HCT116 (cell line): ENCODE data around the gene TMC4. TPM values are rescaled to one million over a fixed set of nuclear protein-coding genes. Genes with fewer than 3 reads are reported as not detected.
"Not testable (repeated sequence)": the region's sequence is repeated elsewhere in the genome, so short reads cannot be mapped to it uniquely, and the experiment has no call there.

ENCODE experiments used
- ATAC-seq: fragments of 200-7000 bp; cut with Tn5 transposase; 2 replicates; pipeline ENCODE4 v1.9.1; 2020; ENCODE audit warnings: mild to moderate bottlenecking, moderate library complexity
- BruUV-seq: library from RNA; stranded (reverse); fragments of 400-500 nt; replicated peaks from 2 replicates; lab custom pipeline; 2021; lab: Mats Ljungman, UMichigan
- CTCF ChIA-PET: fragments of 300-600 bp; sonication (Branson Sonifier 250); formaldehyde crosslinking; loops from one replicate; lab custom pipeline; 2021; ENCODE audit warnings: antibody characterized with exemption; lab: Charles Lee
- POLR2A ChIA-PET: fragments of 300-600, 350-600 bp; sonication (Branson Sonifier 250); formaldehyde crosslinking; loops from one replicate; lab custom pipeline; 2021; ENCODE audit warnings: antibody characterized with exemption; lab: Charles Lee
- RAD21 ChIA-PET, 2 experiments: fragments of 300-600 bp; sonication (Branson Sonifier 250); formaldehyde crosslinking; loops; one replicate each; lab custom pipeline; 2023; ENCODE audit warnings: low total read pairs in 2 of 2; ENCODE audit not compliant: uncharacterized antibody in 2 of 2, unreplicated experiment in 2 of 2, low non-redundant PET in 1 of 2; lab: Charles Lee
- DNase-seq: peaks from one replicate; pipeline ENCODE4 v3.0.0-alpha.2; 2010; ENCODE audit warnings: low read depth, low spot score
- H2AFZ ChIP-seq: fragments of 200-600 bp; shearing (Covaris generic), sonication (generic); 2 replicates; pipeline ENCODE4 v1.6.1; 2017; ENCODE audit warnings: low read depth, mixed run types, mixed read lengths, antibody characterized with exemption, low read length; ENCODE audit not compliant: poor library complexity, severe bottlenecking
- H3K27ac ChIP-seq: 2 replicates; pipeline ENCODE4 v1.5.1; 2012; ENCODE audit warnings: low read depth, low read length
- H3K27me3 ChIP-seq: fragments of 200-600 bp; sonication (generic); 2 replicates; pipeline ENCODE4 v1.6.1; 2016; ENCODE audit warnings: mixed run types, low read length, mixed read lengths; ENCODE audit not compliant: insufficient read depth
- H3K36me3 ChIP-seq, 2 experiments: fragments of 200-500 bp in 1 of 2; fragments of 200-600 bp in 1 of 2; sonication (Bioruptor generic) in 1 of 2; sonication (generic) in 1 of 2; 2 replicates each; pipeline versions ENCODE4 v1.5.1 to v1.6.1; 2014 to 2016; ENCODE audit warnings: low read length in 2 of 2, inconsistent platforms in 1 of 2, mixed read lengths in 1 of 2, mixed run types in 1 of 2; ENCODE audit not compliant: insufficient read depth in 2 of 2, control insufficient read depth in 1 of 2
- H3K4me1 ChIP-seq, 2 experiments: fragments of 200-600 bp in 1 of 2; sonication (generic) in 1 of 2; 2 replicates each; pipeline versions ENCODE4 v1.5.1 to v1.6.1; 2012 to 2017; ENCODE audit warnings: low read length in 2 of 2, inconsistent platforms in 1 of 2, mild to moderate bottlenecking in 1 of 2, mixed read lengths in 1 of 2, mixed run types in 1 of 2, moderate library complexity in 1 of 2; ENCODE audit not compliant: insufficient read depth in 2 of 2, control insufficient read depth in 1 of 2
- H3K4me2 ChIP-seq: fragments of 200-600 bp; sonication (generic); 2 replicates; pipeline ENCODE4 v1.6.1; 2017; ENCODE audit warnings: mixed run types, low read length, mixed read lengths
- H3K4me3 ChIP-seq, 2 experiments: fragments of 200-600 bp in 1 of 2; sonication (generic) in 1 of 2; replicated peaks in 1 of 2; 2 replicates each; pipeline ENCODE4 v1.5.1; 2011 to 2016; ENCODE audit warnings: low read length in 2 of 2, control low read depth in 1 of 2, low read depth in 1 of 2, mild to moderate bottlenecking in 1 of 2, mixed read lengths in 1 of 2, mixed run types in 1 of 2
- H3K79me2 ChIP-seq: fragments of 200-600 bp; sonication (generic); 2 replicates; pipeline ENCODE4 v1.6.1; 2017; ENCODE audit warnings: mild to moderate bottlenecking, mixed run types, low read length, moderate library complexity, mixed read lengths; ENCODE audit not compliant: insufficient read depth
- H3K9ac ChIP-seq: fragments of 200-600 bp; sonication (generic); 2 replicates; pipeline ENCODE4 v1.6.1; 2016; ENCODE audit warnings: low read length, mixed read lengths
- H3K9me2 ChIP-seq: fragments of 200-600 bp; sonication (generic), shearing (Covaris generic); 2 replicates; pipeline ENCODE4 v1.6.1; 2017; ENCODE audit warnings: mixed run types, mild to moderate bottlenecking, moderate library complexity; ENCODE audit not compliant: insufficient read depth
- H3K9me3 ChIP-seq, 2 experiments: fragments of 200-500 bp in 1 of 2; fragments of 200-600 bp in 1 of 2; sonication (Bioruptor generic) in 1 of 2; sonication (generic) in 1 of 2; 2 replicates each; pipeline ENCODE4 v1.6.1; 2014 to 2017; ENCODE audit warnings: low read length in 2 of 2, mixed read lengths in 2 of 2, inconsistent platforms in 1 of 2, low read depth in 1 of 2, mild to moderate bottlenecking in 1 of 2, mixed run types in 1 of 2, moderate library complexity in 1 of 2; ENCODE audit not compliant: control insufficient read depth in 1 of 2, insufficient read depth in 1 of 2
- H4K20me1 ChIP-seq: fragments of 200-600 bp; sonication (generic), shearing (Covaris generic); 2 replicates; pipeline ENCODE4 v1.6.1; 2017; ENCODE audit warnings: mixed run types, mild to moderate bottlenecking, moderate library complexity; ENCODE audit not compliant: insufficient read depth
- EZH2phosphoT487 ChIP-seq: fragments of 200-600 bp; IDR thresholded peaks from 2 replicates; pipeline ENCODE4 v1.6.1; 2018; ENCODE audit warnings: antibody characterized with exemption, borderline replicate concordance
- FOSL1 ChIP-seq: IDR thresholded peaks from 2 replicates; pipeline ENCODE4 v1.6.1; 2012; ENCODE audit warnings: low read depth
- SP1 ChIP-seq: IDR thresholded peaks from 2 replicates; pipeline ENCODE4 v1.6.1; 2012; ENCODE audit warnings: low read depth
- intact Hi-C: fragments of 100-400 bp; cut with micrococcal nuclease; formaldehyde crosslinking; loops from 2 replicates; pipeline ENCODE4 v1.10.0; 2022
- total RNA-seq: library from RNA; stranded (reverse); gene quantifications from one replicate; pipeline ENCODE4 v1.2.1, GENCODE V29; 2021; ENCODE audit not compliant: unreplicated experiment
- TF ChIP-seq, protein P1 (sequence below), 3 experiments: fragments of 200-600 bp in 1 of 3; sonication (generic) in 1 of 3; IDR thresholded peaks in 2 of 3; conservative IDR thresholded peaks in 1 of 3; 2 replicates each; pipeline ENCODE4 v1.5.1; 2012 to 2017; ENCODE audit warnings: low read depth in 2 of 3, low read length in 2 of 3, antibody characterized with exemption in 1 of 3, borderline replicate concordance in 1 of 3, control low read depth in 1 of 3, mild to moderate bottlenecking in 1 of 3, mixed read lengths in 1 of 3, mixed run types in 1 of 3, moderate library complexity in 1 of 3; ENCODE audit not compliant: insufficient read depth in 1 of 3
- TF ChIP-seq, protein P2 (sequence below): IDR thresholded peaks from 2 replicates; pipeline ENCODE4 v1.6.1; 2012
- TF ChIP-seq, protein P3 (sequence below): IDR thresholded peaks from 2 replicates; pipeline ENCODE4 v1.6.1; 2011; ENCODE audit warnings: mild to moderate bottlenecking, low read length, moderate library complexity; ENCODE audit not compliant: insufficient replicate concordance; ENCODE audit errors: extremely low read depth

The TMC4 gene
- total RNA-seq, 1 experiment from 2014 or later, result 60.3 TPM

DNA sequence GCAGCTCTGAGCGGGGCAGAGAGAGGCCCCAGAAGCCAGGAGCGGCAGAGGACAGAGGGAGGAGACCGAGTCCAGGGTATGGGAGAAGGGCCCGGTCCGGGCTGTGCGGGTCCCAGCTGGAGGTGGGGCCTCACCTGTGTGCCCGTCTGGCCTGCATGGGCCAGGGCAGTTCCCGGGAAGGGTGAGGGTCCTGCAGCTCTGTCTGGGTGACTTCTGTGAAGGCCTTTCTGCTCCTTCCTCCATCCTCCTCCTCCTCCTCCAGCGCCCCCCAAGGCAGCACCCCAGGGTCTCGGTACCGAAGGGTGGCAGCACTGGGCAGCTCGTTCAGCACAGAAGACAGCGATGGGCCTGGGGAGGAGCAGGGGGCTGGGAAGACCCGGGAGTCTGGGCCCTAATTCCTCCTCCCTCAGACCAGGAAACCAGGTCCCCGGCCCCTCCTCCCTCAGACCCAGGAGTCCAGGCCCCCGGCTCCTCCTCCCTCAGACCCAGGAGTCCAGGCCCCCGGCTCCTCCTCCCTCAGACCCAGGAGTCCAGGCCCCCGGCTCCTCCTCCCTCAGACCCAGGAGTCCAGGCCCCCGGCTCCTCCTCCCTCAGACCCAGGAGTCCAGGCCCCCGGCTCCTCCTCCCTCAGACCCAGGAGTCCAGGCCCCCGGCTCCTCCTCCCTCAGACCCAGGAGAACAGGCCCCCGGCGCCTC lies 1.1 kb downstream of the TMC4 start:
- H3K27me3 ChIP-seq, H3K36me3 ChIP-seq, H3K9me2 ChIP-seq, H4K20me1 ChIP-seq, H3K79me2 ChIP-seq, BruUV-seq, ATAC-seq, RAD21 ChIA-PET, H3K9me3 ChIP-seq, DNase-seq, H2AFZ ChIP-seq: not testable (repeated sequence)
- peaks cover 8 to 25% of the 10 kb centered on the region in 2 experiments; a peak in 3 of 4 replicates for H3K4me1 ChIP-seq
- TF ChIP-seq, protein P1, sequence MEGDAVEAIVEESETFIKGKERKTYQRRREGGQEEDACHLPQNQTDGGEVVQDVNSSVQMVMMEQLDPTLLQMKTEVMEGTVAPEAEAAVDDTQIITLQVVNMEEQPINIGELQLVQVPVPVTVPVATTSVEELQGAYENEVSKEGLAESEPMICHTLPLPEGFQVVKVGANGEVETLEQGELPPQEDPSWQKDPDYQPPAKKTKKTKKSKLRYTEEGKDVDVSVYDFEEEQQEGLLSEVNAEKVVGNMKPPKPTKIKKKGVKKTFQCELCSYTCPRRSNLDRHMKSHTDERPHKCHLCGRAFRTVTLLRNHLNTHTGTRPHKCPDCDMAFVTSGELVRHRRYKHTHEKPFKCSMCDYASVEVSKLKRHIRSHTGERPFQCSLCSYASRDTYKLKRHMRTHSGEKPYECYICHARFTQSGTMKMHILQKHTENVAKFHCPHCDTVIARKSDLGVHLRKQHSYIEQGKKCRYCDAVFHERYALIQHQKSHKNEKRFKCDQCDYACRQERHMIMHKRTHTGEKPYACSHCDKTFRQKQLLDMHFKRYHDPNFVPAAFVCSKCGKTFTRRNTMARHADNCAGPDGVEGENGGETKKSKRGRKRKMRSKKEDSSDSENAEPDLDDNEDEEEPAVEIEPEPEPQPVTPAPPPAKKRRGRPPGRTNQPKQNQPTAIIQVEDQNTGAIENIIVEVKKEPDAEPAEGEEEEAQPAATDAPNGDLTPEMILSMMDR (IDR thresholded peaks at IDR 0.05 in 2 of 3, conservative IDR thresholded peaks at IDR 0.05 in 1 of 3; ENCODE audit: borderline replicate concordance in 1 of 3, insufficient read depth in 1 of 3, low read depth in 2 of 3, low read length in 2 of 3), result peak in 2 of 3 experiments; percentile 21 to 38; a peak in 2 of 6 replicates
- peak overlapping the region; percentile 90 for H3K9ac ChIP-seq
- peak overlapping the region; percentile 86 for H3K27ac ChIP-seq
- peak overlapping the region; percentile 94 for H3K4me2 ChIP-seq
- intact Hi-C loops, result loop anchor here (2.0 kb wide), 1 partner anchor 59 kb away; no protein-coding TSS in a partner anchor
- CTCF ChIA-PET, result interaction anchor here (1.1 to 2.6 kb wide), 4 partner anchors 18 to 218 kb away, joined by 3 to 22 read pairs (median 4); partner anchors contain the start of gene MBOAT7
- H3K4me3 ChIP-seq, result peak overlapping the region; percentile 69 to 85
- POLR2A ChIA-PET, result interaction anchor here (0.7 to 2.0 kb wide), 3 partner anchors 18 to 35 kb away, joined by 3 to 29 read pairs (median 8); partner anchors contain the start of genes CNOT3 and MBOAT7

DNA sequence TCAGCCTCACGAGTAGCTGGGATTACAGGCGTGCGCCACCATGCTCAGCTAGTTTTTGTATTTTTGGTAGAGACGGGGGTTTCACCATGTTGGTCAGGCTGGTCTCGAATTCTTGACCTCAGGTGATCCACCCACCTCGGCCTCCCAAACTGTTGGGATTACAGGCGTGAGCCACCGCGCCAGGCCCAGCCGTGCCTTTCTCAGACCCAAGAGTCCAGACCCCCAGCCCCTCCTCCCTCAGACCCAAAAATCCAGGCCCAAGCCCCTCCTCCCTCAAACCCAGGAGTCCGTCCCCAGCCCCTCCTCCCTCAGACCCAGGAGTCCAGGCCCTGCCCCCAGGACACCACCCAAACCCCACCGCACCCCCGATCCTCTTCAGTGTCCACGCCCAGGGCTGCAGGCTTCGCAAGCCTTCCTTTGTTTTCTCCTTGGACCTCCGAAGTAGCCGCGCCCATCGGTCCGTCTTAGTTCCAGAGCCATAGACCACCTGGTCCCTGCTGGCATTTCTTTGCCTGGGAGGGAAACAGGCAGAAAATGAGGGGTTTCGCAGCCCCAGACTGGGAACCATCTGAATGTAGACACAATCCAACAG lies 3.7 kb downstream of the TMC4 start:
- BruUV-seq, result no TSS peak
- H4K20me1 ChIP-seq, result no peaks in the 10 kb centered on the region
- no peaks in the 10 kb centered on the region for H3K27me3 ChIP-seq
- no peak overlapping the region for H3K4me2 ChIP-seq
- H3K9ac ChIP-seq, result no peak overlapping the region
- DNase-seq (no peak), ATAC-seq (no peak)
- ChIA-PET POLR2A (interaction anchor here (0.7 kb wide), 1 partner anchor 31 kb away, joined by 3 read pairs; no protein-coding TSS in a partner anchor), CTCF (interaction anchor here (0.6 to 2.7 kb wide), 11 partner anchors 10 to 312 kb away, joined by 3 to 14 read pairs (median 3); partner anchors contain the start of genes CNOT3, LENG1, MBOAT7 and TSEN34), RAD21 (no interaction called here)
- intact Hi-C loops, result no loop called here
- no peak overlapping the region for H3K27ac ChIP-seq
- H3K9me2 ChIP-seq, result no peaks in the 10 kb centered on the region
- H3K4me3 ChIP-seq, result no peak overlapping the region
- no peak overlapping the region for H2AFZ ChIP-seq
- H3K36me3 ChIP-seq, result no peaks in the 10 kb centered on the region
- H3K4me1 ChIP-seq, result peaks cover 8 to 34% of the 10 kb centered on the region in 2 experiments; a peak in 3 of 4 replicates
- H3K79me2 ChIP-seq, result 0 out of 2 replicates have a peak, but pooled peaks cover 3% of the 10 kb centered on the region
- TF ChIP-seq, protein P2, sequence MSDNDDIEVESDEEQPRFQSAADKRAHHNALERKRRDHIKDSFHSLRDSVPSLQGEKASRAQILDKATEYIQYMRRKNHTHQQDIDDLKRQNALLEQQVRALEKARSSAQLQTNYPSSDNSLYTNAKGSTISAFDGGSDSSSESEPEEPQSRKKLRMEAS, result no peak
- TF ChIP-seq, protein P3, sequence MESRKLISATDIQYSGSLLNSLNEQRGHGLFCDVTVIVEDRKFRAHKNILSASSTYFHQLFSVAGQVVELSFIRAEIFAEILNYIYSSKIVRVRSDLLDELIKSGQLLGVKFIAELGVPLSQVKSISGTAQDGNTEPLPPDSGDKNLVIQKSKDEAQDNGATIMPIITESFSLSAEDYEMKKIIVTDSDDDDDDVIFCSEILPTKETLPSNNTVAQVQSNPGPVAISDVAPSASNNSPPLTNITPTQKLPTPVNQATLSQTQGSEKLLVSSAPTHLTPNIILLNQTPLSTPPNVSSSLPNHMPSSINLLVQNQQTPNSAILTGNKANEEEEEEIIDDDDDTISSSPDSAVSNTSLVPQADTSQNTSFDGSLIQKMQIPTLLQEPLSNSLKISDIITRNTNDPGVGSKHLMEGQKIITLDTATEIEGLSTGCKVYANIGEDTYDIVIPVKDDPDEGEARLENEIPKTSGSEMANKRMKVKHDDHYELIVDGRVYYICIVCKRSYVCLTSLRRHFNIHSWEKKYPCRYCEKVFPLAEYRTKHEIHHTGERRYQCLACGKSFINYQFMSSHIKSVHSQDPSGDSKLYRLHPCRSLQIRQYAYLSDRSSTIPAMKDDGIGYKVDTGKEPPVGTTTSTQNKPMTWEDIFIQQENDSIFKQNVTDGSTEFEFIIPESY, result no peak
- no peak for TF ChIP-seq EZH2phosphoT487
- TF ChIP-seq FOSL1, result no peak
- TF ChIP-seq SP1, result no peak
- no peaks in the 10 kb centered on the region for H3K9me3 ChIP-seq
